A549 (cell line): ENCODE results near the gene SLC22A23. TPM values are rescaled to one million over a fixed set of nuclear protein-coding genes. Genes with fewer than 3 reads are reported as not detected.

Experiments used
- ATAC-seq, 2 experiments: fragments of 200-7000 bp in 1 of 2; fragments of >200 bp in 1 of 2; cut with Nextera tagmentation in 1 of 2; cut with Tn5 transposase in 1 of 2; 3 replicates each; pipeline versions ENCODE4 v1.8.0 to v1.9.1; 2018 to 2020; ENCODE audit warnings: mild to moderate bottlenecking in 1 of 2, moderate library complexity in 1 of 2
- CTCF ChIA-PET: fragments of 300-600 bp; sonication (Branson Sonifier 250); formaldehyde crosslinking; extraction: SDS; loops from one replicate; lab custom pipeline; 2021; ENCODE audit warnings: antibody characterized with exemption, inconsistent platforms; lab: Yijun Ruan, JAX
- POLR2A ChIA-PET: fragments of 350-600 bp; formaldehyde crosslinking; extraction: SDS; loops from one replicate; lab custom pipeline; 2021; ENCODE audit warnings: antibody characterized with exemption, inconsistent platforms; lab: Yijun Ruan, JAX
- DNase-seq, 2 experiments: peaks; one replicate each; pipeline versions ENCODE4 v3.0.0 to v3.0.0-alpha.2; 2011 to 2016; ENCODE audit warnings: low read depth in 1 of 2, low spot score in 1 of 2
- FAIRE-seq: peaks from 2 replicates; lab custom pipeline; 2011; peaks lifted over from hg19 to GRCh38; lab: Jason Lieb, UNC
- H3K27ac ChIP-seq, 2 experiments: fragments of >200 bp; sonication (Bioruptor Twin); formaldehyde crosslinking; 3 replicates each; pipeline ENCODE4 v1.5.1; 2016 to 2017
- H3K4me1 ChIP-seq: fragments of >200 bp; sonication (Bioruptor Twin); formaldehyde crosslinking; 3 replicates; pipeline ENCODE4 v1.6.1; 2016
- H3K4me2 ChIP-seq: fragments of >200 bp; sonication (Bioruptor Twin); formaldehyde crosslinking; 3 replicates; pipeline ENCODE4 v1.6.1; 2016
- H3K4me3 ChIP-seq: fragments of >200 bp; sonication (Bioruptor Twin); formaldehyde crosslinking; 3 replicates; pipeline ENCODE4 v1.5.1; 2016
- H3K9me3 ChIP-seq: fragments of >200 bp; sonication (Bioruptor Twin); formaldehyde crosslinking; 3 replicates; pipeline ENCODE4 v1.6.1; 2016
- CBX2 ChIP-seq: fragments of 200-600 bp; sonication (generic); IDR thresholded peaks from 2 replicates; pipeline ENCODE4 v1.6.1; 2016; ENCODE audit warnings: low read depth, mild to moderate bottlenecking, borderline replicate concordance
- CHD2 ChIP-seq: fragments of 150-350 bp; IDR thresholded peaks from 2 replicates; pipeline ENCODE4 v1.6.1; 2014; ENCODE audit warnings: low read length; ENCODE audit not compliant: partially characterized antibody
- CHD4 ChIP-seq: fragments of 200-600 bp; sonication (generic); IDR thresholded peaks from 2 replicates; pipeline ENCODE4 v1.6.1; 2016; ENCODE audit warnings: antibody characterized with exemption, mild to moderate bottlenecking, borderline replicate concordance
- EHF ChIP-seq: fragments of 250-450 bp; sonication (Bioruptor Pico); IDR thresholded peaks from 2 replicates; pipeline ENCODE4 v1.5.0; 2020; ENCODE audit warnings: mild to moderate bottlenecking
- ESRRA ChIP-seq: fragments of 150-350 bp; IDR thresholded peaks from 2 replicates; pipeline ENCODE4 v1.6.1; 2014; ENCODE audit warnings: mild to moderate bottlenecking, low read length, borderline replicate concordance
- FOSB ChIP-seq: fragments of 250-450 bp; sonication (Bioruptor Pico); IDR thresholded peaks from 2 replicates; pipeline ENCODE4 v1.5.0; 2020; ENCODE audit warnings: mild to moderate bottlenecking, moderate library complexity
- HDAC2 ChIP-seq: fragments of 200-600 bp; sonication (generic); IDR thresholded peaks from 2 replicates; pipeline ENCODE4 v1.6.1; 2016
- HES2 ChIP-seq: fragments of >200 bp; sonication (Bioruptor Twin); formaldehyde crosslinking; IDR thresholded peaks from 2 replicates; pipeline ENCODE4 v1.6.1; 2016
- HMGXB4 ChIP-seq: fragments of 250-450 bp; sonication (Bioruptor Pico); IDR thresholded peaks from 2 replicates; pipeline ENCODE4 v1.5.0; 2021; ENCODE audit warnings: mild to moderate bottlenecking, moderate library complexity, borderline replicate concordance
- HOXA7 ChIP-seq: fragments of 250-450 bp; sonication (Bioruptor Pico); IDR thresholded peaks from 2 replicates; pipeline ENCODE4 v1.5.0; 2020; ENCODE audit warnings: mild to moderate bottlenecking, moderate library complexity
- HOXB13 ChIP-seq: fragments of 250-450 bp; sonication (Bioruptor Pico); IDR thresholded peaks from 2 replicates; pipeline ENCODE4 v1.5.0; 2020; ENCODE audit warnings: low read depth, mild to moderate bottlenecking, moderate library complexity
- HOXB5 ChIP-seq: fragments of 250-450 bp; sonication (Bioruptor Pico); IDR thresholded peaks from 2 replicates; pipeline ENCODE4 v1.5.0; 2020; ENCODE audit warnings: mild to moderate bottlenecking, moderate library complexity
- JUN ChIP-seq, 2 experiments: fragments of >200 bp; sonication (Bioruptor Twin); formaldehyde crosslinking; IDR thresholded peaks; 2 replicates in 1 of 2; 3 replicates in 1 of 2; pipeline ENCODE4 v1.6.1; 2016 to 2017
- JUNB ChIP-seq: fragments of >200 bp; sonication (Bioruptor Twin); formaldehyde crosslinking; IDR thresholded peaks from 2 replicates; pipeline ENCODE4 v1.6.1; 2016
- KDM5A ChIP-seq: fragments of 200-600 bp; sonication (generic); IDR thresholded peaks from 2 replicates; pipeline ENCODE4 v1.6.1; 2016; ENCODE audit warnings: antibody characterized with exemption, mild to moderate bottlenecking
- MAFK ChIP-seq: fragments of 450-650 bp; IDR thresholded peaks from 2 replicates; pipeline ENCODE4 v1.6.1; 2014; ENCODE audit not compliant: partially characterized antibody
- NR3C1 ChIP-seq: fragments of >200 bp; sonication (Bioruptor Twin); formaldehyde crosslinking; IDR thresholded peaks from 3 replicates; pipeline ENCODE4 v1.6.1; 2017
- PHF8 ChIP-seq: fragments of 200-600 bp; sonication (generic); IDR thresholded peaks from 2 replicates; pipeline ENCODE4 v1.6.1; 2016; ENCODE audit warnings: low read depth, mild to moderate bottlenecking, antibody characterized with exemption, moderate library complexity, borderline replicate concordance
- POLR2AphosphoS2 ChIP-seq: conservative IDR thresholded peaks from 2 replicates; pipeline ENCODE4 v1.6.1; 2012; ENCODE audit warnings: low read length, improper control_type of control experiment, inconsistent platforms
- RARB ChIP-seq: fragments of 250-450 bp; sonication (Bioruptor Pico); IDR thresholded peaks from 2 replicates; pipeline ENCODE4 v1.8.0; 2021; ENCODE audit warnings: mild to moderate bottlenecking, moderate library complexity
- RNF2 ChIP-seq: fragments of 200-600 bp; sonication (generic); IDR thresholded peaks from 2 replicates; pipeline ENCODE4 v1.6.1; 2016; ENCODE audit warnings: low read depth, mild to moderate bottlenecking, antibody characterized with exemption, moderate library complexity, borderline replicate concordance
- TFCP2L1 ChIP-seq: fragments of 250-450 bp; sonication (Bioruptor Pico); IDR thresholded peaks from 2 replicates; pipeline ENCODE4 v1.5.0; 2021; ENCODE audit warnings: mild to moderate bottlenecking
- TP53 ChIP-seq: fragments of 250-450 bp; sonication (Bioruptor Pico); IDR thresholded peaks from 2 replicates; pipeline ENCODE4 v1.5.0; 2021; ENCODE audit warnings: mild to moderate bottlenecking, moderate library complexity
- USF2 ChIP-seq: fragments of 450-650 bp; IDR thresholded peaks from 2 replicates; pipeline ENCODE4 v1.6.1; 2014; ENCODE audit warnings: antibody characterized with exemption
- ZC3H11A ChIP-seq: fragments of 450-650 bp; IDR thresholded peaks from 2 replicates; pipeline ENCODE4 v1.6.1; 2014; ENCODE audit warnings: antibody characterized with exemption, mild to moderate bottlenecking
- WGBS: methylation state at CpG from one replicate; pipeline ENCODE4 v1.1.6; 2017; ENCODE audit errors: missing lambda C conversion rate; 5-methylcytosine and 5-hydroxymethylcytosine counted together
- polyA plus RNA-seq, 4 experiments: library from polyadenylated mRNA; depleted of rRNA in 3 of 4; stranded (reverse); fragments of >200 nt; fragmentation: RNase III in 1 of 4; extraction: RNeasy Plus Mini Kit Qiagen cat#74134 plus additional on column Dnase treatment in 1 of 4; gene quantifications; 2 replicates in 3 of 4; 3 replicates in 1 of 4; pipeline ENCODE4 v1.2.3, GENCODE V29; 2011 to 2017

The SLC22A23 gene
- polyA plus RNA-seq, 2 of the 4 experiments (the other 2 are of a cell fraction): 4.4 to 6.2 TPM

- ChIA-PET POLR2A (interaction anchor here (0.6 kb wide), 1 partner anchor 7 kb away, joined by 3 read pairs; no protein-coding TSS in a partner anchor), CTCF (interaction anchor here (1.4 to 17.5 kb wide), 3 partner anchors 10 to 461 kb away, joined by 4 to 186 read pairs (median 4); no protein-coding TSS in a partner anchor)
- no peak for DNase-seq
- WGBS: 88% methylated on average over 11 of the region's 15 CpGs
- H3K4me1 ChIP-seq: no peaks in the 10 kb centered on the region
- H3K4me3 ChIP-seq: no peak overlapping the region
- no peak overlapping the region for H3K27ac ChIP-seq
- TF ChIP-seq PHF8 (no peak), RARB (CRISPR knock-in tag) (no peak), USF2 (no peak), RNF2 (no peak), JUN (IDR thresholded peaks at IDR 0.05) (no peak), JUNB (no peak), KDM5A (no peak)
- TF ChIP-seq, all 56 proteins: peak for 0
- no peak for FAIRE-seq
- ATAC-seq: no peak
- Histone ChIP-seq H3K4me2 (no peak overlapping the region), H3K9me3 (no peaks in the 10 kb centered on the region)
Measured at GRCh38 chr6:3270258-3270657, 186.6 kb downstream of the SLC22A23 start.

GRCh38 chr6:3269281-3269975, 187.4 kb downstream of the SLC22A23 start:
- 89% methylated on average over 27 of the region's 27 CpGs for WGBS
- H3K4me1 ChIP-seq: no peaks in the 10 kb centered on the region
- no peak overlapping the region for H3K4me3 ChIP-seq
- ChIA-PET POLR2A (no interaction called here), CTCF (interaction anchor here (1.1 to 17.5 kb wide), 4 partner anchors 10 to 628 kb away, joined by 3 to 186 read pairs (median 4); no protein-coding TSS in a partner anchor)
- ATAC-seq: no peak
- H3K27ac ChIP-seq: no peak overlapping the region
- TF ChIP-seq HMGXB4 (CRISPR knock-in tag) (no peak), ZC3H11A (no peak), HDAC2 (no peak), HOXB13 (CRISPR knock-in tag) (no peak), CHD4 (no peak), CBX2 (no peak)
- TF ChIP-seq, all 56 proteins: peak for 0
- no peaks in the 10 kb centered on the region for H3K9me3 ChIP-seq
- H3K4me2 ChIP-seq: no peak overlapping the region
- FAIRE-seq (no peak), DNase-seq (no peak)

- ATAC-seq (no peak), FAIRE-seq (no peak), DNase-seq (no peak)
- H3K9me3 ChIP-seq: no peaks in the 10 kb centered on the region
- no peak overlapping the region for H3K27ac ChIP-seq
- H3K4me1 ChIP-seq: no peaks in the 10 kb centered on the region
- ChIA-PET POLR2A (no interaction called here), CTCF (interaction anchor here (0.5 to 1.4 kb wide), 3 partner anchors 17 to 734 kb away, joined by 3 to 4 read pairs (median 3); no protein-coding TSS in a partner anchor)
- TF ChIP-seq EHF (CRISPR knock-in tag) (no peak), HOXA7 (CRISPR knock-in tag) (no peak), CHD2 (no peak), HES2 (no peak), HMGXB4 (CRISPR knock-in tag) (no peak), ESRRA (no peak), ZC3H11A (no peak), FOSB (no peak), HDAC2 (no peak), JUN (IDR thresholded peaks at IDR 0.05) (no peak), MAFK (no peak), NR3C1 (no peak), TP53 (CRISPR knock-in tag) (no peak), POLR2AphosphoS2 (no peak), TFCP2L1 (no peak), HOXB5 (CRISPR knock-in tag) (no peak), CBX2 (no peak)
- H3K4me3 ChIP-seq: no peak overlapping the region
- 94% methylated on average over 8 of the region's 11 CpGs for WGBS
- no peak overlapping the region for H3K4me2 ChIP-seq
Measured at GRCh38 chr6:3268680-3269079, 188.2 kb downstream of the SLC22A23 start.
